ENCODE results near the gene TUT4. TPM values are rescaled to one million over a fixed set of nuclear protein-coding genes. Genes with fewer than 3 reads are reported as not detected.
A peak's percentile ranks its signal among the peaks of the same experiment; 100 is the strongest.

TUT4 gene
- polyA plus RNA-seq, 3 donors = 4.3 to 24.2 (median 7.6) TPM

DNA sequence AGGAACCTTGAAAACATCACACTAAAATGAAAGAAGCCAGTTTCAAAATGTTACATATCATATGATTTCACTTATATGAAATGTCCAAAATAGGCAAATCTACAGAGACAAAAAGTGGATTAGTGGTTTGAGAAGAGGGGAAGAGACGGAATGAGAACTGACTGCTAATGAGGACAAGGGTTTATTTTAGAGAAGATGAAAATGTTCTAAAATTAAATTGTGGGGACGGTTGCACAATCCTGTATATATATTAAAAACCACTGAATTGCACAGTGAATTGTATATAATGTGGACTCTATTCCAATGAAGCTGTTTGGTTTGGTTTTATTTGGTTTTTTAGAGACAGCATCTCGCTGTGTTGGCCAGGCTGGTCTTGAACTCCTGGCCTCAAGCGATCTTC is 112.9 kb downstream of the TUT4 start:
- DNase-seq = no peak
- intact Hi-C loops (cut with micrococcal nuclease) = no loop called here
- TF ChIP-seq, protein P1, sequence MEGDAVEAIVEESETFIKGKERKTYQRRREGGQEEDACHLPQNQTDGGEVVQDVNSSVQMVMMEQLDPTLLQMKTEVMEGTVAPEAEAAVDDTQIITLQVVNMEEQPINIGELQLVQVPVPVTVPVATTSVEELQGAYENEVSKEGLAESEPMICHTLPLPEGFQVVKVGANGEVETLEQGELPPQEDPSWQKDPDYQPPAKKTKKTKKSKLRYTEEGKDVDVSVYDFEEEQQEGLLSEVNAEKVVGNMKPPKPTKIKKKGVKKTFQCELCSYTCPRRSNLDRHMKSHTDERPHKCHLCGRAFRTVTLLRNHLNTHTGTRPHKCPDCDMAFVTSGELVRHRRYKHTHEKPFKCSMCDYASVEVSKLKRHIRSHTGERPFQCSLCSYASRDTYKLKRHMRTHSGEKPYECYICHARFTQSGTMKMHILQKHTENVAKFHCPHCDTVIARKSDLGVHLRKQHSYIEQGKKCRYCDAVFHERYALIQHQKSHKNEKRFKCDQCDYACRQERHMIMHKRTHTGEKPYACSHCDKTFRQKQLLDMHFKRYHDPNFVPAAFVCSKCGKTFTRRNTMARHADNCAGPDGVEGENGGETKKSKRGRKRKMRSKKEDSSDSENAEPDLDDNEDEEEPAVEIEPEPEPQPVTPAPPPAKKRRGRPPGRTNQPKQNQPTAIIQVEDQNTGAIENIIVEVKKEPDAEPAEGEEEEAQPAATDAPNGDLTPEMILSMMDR (IDR thresholded peaks at IDR 0.05) = no peak
- H4K20me1 ChIP-seq (ENCODE audit: insufficient read depth, low read length) = no peaks in the 10 kb centered on the region
- H3K9me3 ChIP-seq (replicated peaks in 1 of 2; ENCODE audit: control insufficient read depth in 1 of 2, insufficient read depth in 1 of 2, low read length in 2 of 2) = no peaks in the 10 kb centered on the region
- H3K4me3 ChIP-seq (replicated peaks in 1 of 3; ENCODE audit: low read depth in 2 of 3, low read length in 3 of 3) = no peak overlapping the region
- H3K36me3 ChIP-seq (replicated peaks in 1 of 2; ENCODE audit: control insufficient read depth in 1 of 2, insufficient read depth in 2 of 2, low read length in 2 of 2) = peaks cover 30 to 59% of the 10 kb centered on the region in 2 donors
- peaks cover 21% of the 10 kb centered on the region for H3K4me1 Mint-ChIP-seq
- peaks cover 0 to 4% (median 2%) of the 10 kb centered on the region in 3 donors for H3K27me3 Mint-ChIP-seq (ENCODE audit: low read depth in 3 of 3)
- no peaks in the 10 kb centered on the region for H3K9me3 Mint-ChIP-seq
- no peaks in the 10 kb centered on the region for H3K79me2 ChIP-seq (ENCODE audit: insufficient read depth, low read length)
- peaks cover 14 to 20% of the 10 kb centered on the region in 2 donors for H3K4me1 ChIP-seq (ENCODE audit: control insufficient read depth in 1 of 2, insufficient read depth in 2 of 2, low read length in 2 of 2)
- no peak overlapping the region for H2AFZ ChIP-seq (ENCODE audit: insufficient read depth, low read depth, low read length, poor library complexity, severe bottlenecking)
- H3K27ac Mint-ChIP-seq = peak overlapping the region in 1 of 7 donors; percentile 66
- no peak overlapping the region for H3K9ac ChIP-seq (ENCODE audit: insufficient read depth, low read length, poor library complexity, severe bottlenecking)
- H3K4me3 Mint-ChIP-seq = no peak overlapping the region
- peaks cover 47 to 54% of the 10 kb centered on the region in 2 donors for H3K36me3 Mint-ChIP-seq
- H3K27ac ChIP-seq (ENCODE audit: low read depth in 1 of 2, low read length in 2 of 2) = no peak overlapping the region
- WGBS (ENCODE audit: insufficient coverage) = 0% methylated on average over 1 of the region's 4 CpGs
- no peaks in the 10 kb centered on the region for H3K27me3 ChIP-seq (ENCODE audit: control insufficient read depth in 2 of 2, insufficient read depth in 2 of 2, low read length in 2 of 2)
- no peak overlapping the region for H3K4me2 ChIP-seq (replicated peaks; ENCODE audit: extremely low read depth, low read length, poor library complexity, severe bottlenecking)

DNA sequence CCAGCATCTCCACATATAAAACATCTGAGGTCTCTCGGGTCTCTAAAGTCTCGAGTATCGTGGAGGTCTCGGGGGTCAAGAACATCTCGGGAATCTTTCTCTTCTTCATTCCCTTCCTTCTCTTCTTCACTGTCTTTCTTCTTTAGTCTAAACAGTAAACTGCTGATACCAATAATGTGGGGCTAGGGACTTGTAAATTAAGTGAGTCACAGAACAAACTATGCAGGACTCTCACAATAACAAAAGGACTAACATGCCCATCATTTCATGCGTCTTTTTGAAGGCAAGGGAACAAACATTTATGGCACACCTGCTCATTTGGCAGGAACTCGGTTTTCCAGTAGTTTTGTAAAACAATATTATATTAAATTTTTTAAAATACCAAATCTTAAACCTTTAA is 116.1 kb downstream of the TUT4 start:
- no peak overlapping the region for H3K4me3 Mint-ChIP-seq
- no peak overlapping the region for H3K27ac Mint-ChIP-seq

More for the DNA sequence above, 116.1 kb downstream of the TUT4 start:
- no CpG with 5 or more reads among the region's 7 CpGs for WGBS (ENCODE audit: insufficient coverage)
- Histone ChIP-seq H3K79me2 (ENCODE audit: insufficient read depth, low read length) (no peaks in the 10 kb centered on the region), H3K27me3 (ENCODE audit: control insufficient read depth in 2 of 2, insufficient read depth in 2 of 2, low read length in 2 of 2) (no peaks in the 10 kb centered on the region), H3K9ac (ENCODE audit: insufficient read depth, low read length, poor library complexity, severe bottlenecking) (no peak overlapping the region), H2AFZ (ENCODE audit: insufficient read depth, low read depth, low read length, poor library complexity, severe bottlenecking) (no peak overlapping the region), H3K4me2 (replicated peaks; ENCODE audit: extremely low read depth, low read length, poor library complexity, severe bottlenecking) (no peak overlapping the region), H4K20me1 (ENCODE audit: insufficient read depth, low read length) (no peaks in the 10 kb centered on the region), H3K4me1 (ENCODE audit: control insufficient read depth in 1 of 2, insufficient read depth in 2 of 2, low read length in 2 of 2) (peaks cover 14 to 20% of the 10 kb centered on the region in 2 donors), H3K9me3 (replicated peaks in 1 of 2; ENCODE audit: control insufficient read depth in 1 of 2, insufficient read depth in 1 of 2, low read length in 2 of 2) (no peaks in the 10 kb centered on the region), H3K27ac (ENCODE audit: low read depth in 1 of 2, low read length in 2 of 2) (no peak overlapping the region), H3K4me3 (replicated peaks in 1 of 3; ENCODE audit: low read depth in 2 of 3, low read length in 3 of 3) (no peak overlapping the region), H3K36me3 (replicated peaks in 1 of 2; ENCODE audit: control insufficient read depth in 1 of 2, insufficient read depth in 2 of 2, low read length in 2 of 2) (peaks cover 18 to 64% of the 10 kb centered on the region in 2 donors)
- intact Hi-C loops (cut with micrococcal nuclease) = no loop called here
- H3K27me3 Mint-ChIP-seq (ENCODE audit: low read depth in 3 of 3) = peaks cover 0 to 4% (median 2%) of the 10 kb centered on the region in 3 donors
- H3K36me3 Mint-ChIP-seq = peaks cover 55 to 57% of the 10 kb centered on the region in 2 donors
- no peak for DNase-seq
- no peaks in the 10 kb centered on the region for H3K9me3 Mint-ChIP-seq
- TF ChIP-seq, protein P1 (IDR thresholded peaks at IDR 0.05) = no peak
- H3K4me1 Mint-ChIP-seq = peaks cover 21% of the 10 kb centered on the region

Data from CD14-positive monocyte (primary cell).